ENCODE measurements around the gene ZNF346.

DNA sequence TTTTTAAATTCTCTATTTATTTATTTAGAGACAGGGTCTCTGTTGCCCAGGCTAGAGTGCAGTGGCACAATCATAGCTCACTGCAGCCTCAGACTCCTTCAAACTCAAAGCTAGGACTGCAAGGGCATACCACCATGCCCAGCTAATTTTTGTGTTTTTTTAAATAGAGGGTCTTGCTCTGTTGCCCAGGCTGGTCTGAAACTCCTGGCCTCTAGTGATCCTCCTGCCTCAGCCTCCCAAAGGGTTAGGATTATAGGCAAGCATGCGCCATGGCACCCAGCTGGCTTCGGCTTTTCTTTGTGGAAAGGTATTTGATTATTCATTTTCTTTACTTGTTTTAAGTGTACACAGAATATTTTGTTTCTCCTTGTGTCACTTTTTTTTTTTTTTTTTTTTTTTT lies 5.2 kb downstream of the ZNF346 start:
- no peak for TF ChIP-seq POLR2A (IDR thresholded peaks at IDR 0.05)
- TF ChIP-seq, protein P1, sequence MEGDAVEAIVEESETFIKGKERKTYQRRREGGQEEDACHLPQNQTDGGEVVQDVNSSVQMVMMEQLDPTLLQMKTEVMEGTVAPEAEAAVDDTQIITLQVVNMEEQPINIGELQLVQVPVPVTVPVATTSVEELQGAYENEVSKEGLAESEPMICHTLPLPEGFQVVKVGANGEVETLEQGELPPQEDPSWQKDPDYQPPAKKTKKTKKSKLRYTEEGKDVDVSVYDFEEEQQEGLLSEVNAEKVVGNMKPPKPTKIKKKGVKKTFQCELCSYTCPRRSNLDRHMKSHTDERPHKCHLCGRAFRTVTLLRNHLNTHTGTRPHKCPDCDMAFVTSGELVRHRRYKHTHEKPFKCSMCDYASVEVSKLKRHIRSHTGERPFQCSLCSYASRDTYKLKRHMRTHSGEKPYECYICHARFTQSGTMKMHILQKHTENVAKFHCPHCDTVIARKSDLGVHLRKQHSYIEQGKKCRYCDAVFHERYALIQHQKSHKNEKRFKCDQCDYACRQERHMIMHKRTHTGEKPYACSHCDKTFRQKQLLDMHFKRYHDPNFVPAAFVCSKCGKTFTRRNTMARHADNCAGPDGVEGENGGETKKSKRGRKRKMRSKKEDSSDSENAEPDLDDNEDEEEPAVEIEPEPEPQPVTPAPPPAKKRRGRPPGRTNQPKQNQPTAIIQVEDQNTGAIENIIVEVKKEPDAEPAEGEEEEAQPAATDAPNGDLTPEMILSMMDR (IDR thresholded peaks at IDR 0.05) = no peak
- no peak for TF ChIP-seq POLR2AphosphoS5 (IDR thresholded peaks at IDR 0.05)

Data from prostate gland (tissue), 2 donors.